Body of pancreas (tissue), 4 donors: ENCODE measurements around the gene SLC16A5. TPM values are rescaled to one million over a fixed set of nuclear protein-coding genes. Genes with fewer than 3 reads are reported as not detected.
A peak's percentile ranks its signal among the peaks of the same experiment; 100 is the strongest.

Experiments used
- ATAC-seq: fragments of 150-250 bp; one replicate; pipeline ENCODE4 v1.9.1; 2016
- DNase-seq, 4 donors: peaks; one replicate each; pipeline ENCODE4 v3.0.0-alpha.2; 2019
- H3K27ac ChIP-seq, 4 donors: fragments of 200-600 bp; sonication (generic); 1 replicate in 3 of 4; 2 replicates in 1 of 4; pipeline versions ENCODE4 v1.5.1 to v1.6.1; 2016 to 2019; ENCODE audit warnings: mild to moderate bottlenecking in 1 of 4, mixed read lengths in 1 of 4, moderate library complexity in 1 of 4
- H3K27me3 ChIP-seq, 2 donors: fragments of 200-600 bp; sonication (generic); one replicate each; pipeline ENCODE4 v1.6.0; 2016; ENCODE audit warnings: mild to moderate bottlenecking in 1 of 2
- H3K36me3 ChIP-seq, 2 donors: fragments of 200-600 bp; sonication (generic); replicated peaks in 1 of 2; 2 replicates each; pipeline ENCODE4 v1.5.1; 2016; ENCODE audit warnings: low read depth in 2 of 2; ENCODE audit not compliant: insufficient read depth in 1 of 2
- H3K4me1 ChIP-seq: fragments of 200-600 bp; sonication (generic); one replicate; pipeline ENCODE4 v1.6.0; 2016
- H3K4me3 ChIP-seq, 2 donors: fragments of 200-600 bp; sonication (generic); 1 replicate in 1 of 2; 2 replicates in 1 of 2; pipeline ENCODE4 v1.5.1; 2016 to 2019
- H3K9me3 ChIP-seq, 3 donors: fragments of 200-600 bp; sonication (generic); 1 replicate in 2 of 3; 2 replicates in 1 of 3; pipeline ENCODE4 v1.5.1; 2016
- CTCF ChIP-seq, 7 experiments: fragments of 450-650 bp in 4 of 7; fragments of 200-600 bp in 3 of 7; sonication (generic) in 3 of 7; IDR thresholded peaks; one replicate each; pipeline ENCODE4 v1.5.1; 2016 to 2019; ENCODE audit warnings: antibody characterized with exemption in 7 of 7
- POLR2A ChIP-seq, 3 donors: fragments of 450-650 bp; IDR thresholded peaks; one replicate each; pipeline ENCODE4 v1.6.1; 2016; ENCODE audit warnings: antibody characterized with exemption in 3 of 3, mild to moderate bottlenecking in 2 of 3
- WGBS, 2 donors: methylation state at CpG; one replicate each; pipeline ENCODE4 v1.1.5; 2017; 5-methylcytosine and 5-hydroxymethylcytosine counted together
- intact Hi-C: fragments of 100-400 bp; cut with DNase I; formaldehyde crosslinking; loops from one replicate; pipeline ENCODE4 v1.15.1; 2023
- total RNA-seq, 2 donors: library from RNA; depleted of rRNA; stranded (reverse); fragments of >200 nt; gene quantifications; one replicate each; pipeline ENCODE4 v1.1.0, GENCODE V29; 2016

Gene SLC16A5
- total RNA-seq, 2 donors from 2014 or later: 2.1 to 14.8 TPM

GRCh38 chr17:75151930-75152329 is 64.2 kb downstream of the SLC16A5 start:
- Histone ChIP-seq H3K27me3 (no peaks in the 10 kb centered on the region), H3K36me3 (no peaks in the 10 kb centered on the region), H3K4me1 (peaks cover 20% of the 10 kb centered on the region), H3K27ac (no peak overlapping the region), H3K9me3 (no peaks in the 10 kb centered on the region), H3K4me3 (no peak overlapping the region)
- 84 to 88% methylated on average over 6 of the region's 6 CpGs for WGBS, 2 donors
- ATAC-seq (no peak), DNase-seq (no peak)
- TF ChIP-seq CTCF (IDR thresholded peaks at IDR 0.05) (no peak), POLR2A (IDR thresholded peaks at IDR 0.05) (no peak)
- intact Hi-C loops: no loop called here

GRCh38 chr17:75152523-75152921 is 64.8 kb downstream of the SLC16A5 start:
- intact Hi-C loops: no loop called here
- no peak for DNase-seq
- Histone ChIP-seq H3K4me1 (peaks cover 19% of the 10 kb centered on the region), H3K27me3 (no peaks in the 10 kb centered on the region), H3K4me3 (no peak overlapping the region), H3K9me3 (no peaks in the 10 kb centered on the region), H3K27ac (no peak overlapping the region), H3K36me3 (no peaks in the 10 kb centered on the region)
- ATAC-seq: no peak
- WGBS, 2 donors: 80 to 89% methylated on average over 6 of the region's 6 CpGs
- TF ChIP-seq POLR2A (IDR thresholded peaks at IDR 0.05) (no peak), CTCF (IDR thresholded peaks at IDR 0.05) (no peak)

- Histone ChIP-seq H3K27me3 (no peaks in the 10 kb centered on the region), H3K4me3 (peak overlapping the region in 1 of 2 donors; percentile 66), H3K9me3 (no peaks in the 10 kb centered on the region), H3K4me1 (peaks cover 16% of the 10 kb centered on the region), H3K36me3 (no peaks in the 10 kb centered on the region), H3K27ac (no peak overlapping the region)
- DNase-seq: peak; percentile 18 to 24 (median 22)
- ATAC-seq: no peak
- intact Hi-C loops: no loop called here
- 11 to 12% methylated on average over 22 to 28 of the region's 28 CpGs for WGBS, 2 donors
- TF ChIP-seq CTCF (IDR thresholded peaks at IDR 0.05): no peak
- no peak for TF ChIP-seq POLR2A (IDR thresholded peaks at IDR 0.05)
Measured at GRCh38 chr17:75152922-75153779, 65.4 kb downstream of the SLC16A5 start.

GRCh38 chr17:75153780-75154194 is 66.0 kb downstream of the SLC16A5 start:
- DNase-seq: peak in 2 of 4 donors; percentile 23 to 30
- Histone ChIP-seq H3K27ac (peak overlapping the region in 3 of 4 donors; percentile 21 to 81 (median 79)), H3K4me1 (peaks cover 16% of the 10 kb centered on the region), H3K27me3 (no peaks in the 10 kb centered on the region), H3K4me3 (peak overlapping the region; percentile 44 to 66), H3K36me3 (no peaks in the 10 kb centered on the region), H3K9me3 (no peaks in the 10 kb centered on the region)
- peak; percentile 4 for ATAC-seq
- TF ChIP-seq POLR2A (IDR thresholded peaks at IDR 0.05) (no peak), CTCF (IDR thresholded peaks at IDR 0.05) (no peak)
- WGBS, 2 donors: 0 to 1% methylated on average over 3 to 34 of the region's 35 CpGs
- intact Hi-C loops: no loop called here
